IgD-negative memory B cell (primary cell): ENCODE data around the gene RYR2. TPM values are rescaled to one million over a fixed set of nuclear protein-coding genes. Genes with fewer than 3 reads are reported as not detected.

Experiments used
- H3K27ac Mint-ChIP-seq, 3 donors: one replicate each; pipeline ENCODE4 v1.8.0; 2020 to 2022; ENCODE audit warnings: mild to moderate bottlenecking in 3 of 3, mixed read lengths in 3 of 3, moderate library complexity in 1 of 3
- H3K27me3 Mint-ChIP-seq: one replicate; pipeline ENCODE4 v1.8.0; 2021; ENCODE audit warnings: mixed read lengths
- H3K36me3 Mint-ChIP-seq: one replicate; pipeline ENCODE4 v1.8.0; 2020; ENCODE audit warnings: mild to moderate bottlenecking, mixed read lengths
- H3K4me1 Mint-ChIP-seq, 3 donors: one replicate each; pipeline ENCODE4 v1.8.0; 2020 to 2022; ENCODE audit warnings: mixed read lengths in 3 of 3, mild to moderate bottlenecking in 1 of 3
- H3K4me3 Mint-ChIP-seq, 4 donors: one replicate each; pipeline ENCODE4 v1.8.0; 2020 to 2022; ENCODE audit warnings: mild to moderate bottlenecking in 4 of 4, mixed read lengths in 4 of 4, moderate library complexity in 3 of 4
- H3K9me3 Mint-ChIP-seq, 3 donors: one replicate each; pipeline ENCODE4 v1.8.0; 2020 to 2021; ENCODE audit warnings: mixed read lengths in 3 of 3, mild to moderate bottlenecking in 1 of 3
- polyA plus RNA-seq: library from polyadenylated mRNA; unstranded; fragments of 300-500 nt; fragmentation: Illumina TruSeq; gene quantifications from one replicate; pipeline ENCODE4 v1.2.3, GENCODE V29; 2021

RYR2 gene
- polyA plus RNA-seq, 1 donor from 2014 or later, result not detected

DNA sequence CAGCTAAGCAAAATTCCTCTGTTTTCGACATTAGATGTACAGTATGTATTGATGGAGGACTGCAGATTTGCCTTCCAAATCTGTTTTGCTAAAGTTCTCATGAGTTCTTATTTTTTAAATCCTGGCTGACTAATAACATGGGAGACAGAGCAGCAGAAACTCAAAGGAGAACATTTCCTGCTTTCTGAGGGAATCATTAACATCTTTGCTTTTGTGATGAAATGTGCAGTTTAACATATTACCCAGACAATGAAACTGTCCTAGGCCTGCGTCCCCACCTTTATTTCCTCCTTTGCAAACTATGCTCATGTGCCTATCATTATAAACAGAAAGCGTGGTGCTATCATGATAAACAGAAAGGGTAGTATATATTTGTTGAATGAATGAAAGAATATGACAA, 698.9 kb downstream of the RYR2 start:
- peaks cover 0 to 2% (median 0%) of the 10 kb centered on the region in 3 donors for H3K9me3 Mint-ChIP-seq
- H3K4me3 Mint-ChIP-seq, result no peak overlapping the region
- no peaks in the 10 kb centered on the region for H3K4me1 Mint-ChIP-seq
- no peak overlapping the region for H3K27ac Mint-ChIP-seq
- no peaks in the 10 kb centered on the region for H3K36me3 Mint-ChIP-seq
- no peaks in the 10 kb centered on the region for H3K27me3 Mint-ChIP-seq

DNA sequence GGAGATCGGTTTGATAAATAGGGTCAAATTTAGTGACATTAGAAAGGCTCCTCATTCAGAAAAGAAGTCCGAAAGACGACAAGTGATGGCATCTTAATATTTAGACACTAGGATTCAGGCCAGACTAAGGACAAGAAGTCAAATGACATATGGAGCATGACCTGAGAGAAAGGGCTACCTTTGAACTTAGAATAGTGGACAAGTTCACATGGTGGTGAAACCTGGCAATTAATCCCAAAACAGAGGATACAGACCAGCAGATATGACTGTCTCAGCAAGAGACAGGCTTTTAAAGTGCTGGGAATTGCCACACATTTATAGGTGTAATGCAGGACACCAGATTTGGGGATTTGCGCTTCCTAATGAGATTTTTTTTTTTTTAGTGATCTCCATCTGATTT, 703.6 kb downstream of the RYR2 start:
- Mint-ChIP-seq H3K4me3 (no peak overlapping the region), H3K27me3 (no peaks in the 10 kb centered on the region), H3K27ac (no peak overlapping the region), H3K4me1 (no peaks in the 10 kb centered on the region), H3K9me3 (peaks cover 0 to 4% (median 0%) of the 10 kb centered on the region in 3 donors), H3K36me3 (no peaks in the 10 kb centered on the region)

GRCh38 chr1:237748171-237748960, 706.4 kb downstream of the RYR2 start:
- peaks cover 0 to 3% (median 0%) of the 10 kb centered on the region in 3 donors for H3K9me3 Mint-ChIP-seq
- no peak overlapping the region for H3K27ac Mint-ChIP-seq
- H3K27me3 Mint-ChIP-seq, result no peaks in the 10 kb centered on the region
- H3K36me3 Mint-ChIP-seq, result no peaks in the 10 kb centered on the region
- no peaks in the 10 kb centered on the region for H3K4me1 Mint-ChIP-seq
- no peak overlapping the region for H3K4me3 Mint-ChIP-seq

- H3K36me3 Mint-ChIP-seq, result no peaks in the 10 kb centered on the region
- H3K9me3 Mint-ChIP-seq, result peaks cover 0 to 3% (median under 1%) of the 10 kb centered on the region in 3 donors
- H3K4me1 Mint-ChIP-seq, result no peaks in the 10 kb centered on the region
- no peak overlapping the region for H3K4me3 Mint-ChIP-seq
- no peaks in the 10 kb centered on the region for H3K27me3 Mint-ChIP-seq
- no peak overlapping the region for H3K27ac Mint-ChIP-seq
Measured at GRCh38 chr1:237749122-237749521, 707.1 kb downstream of the RYR2 start.

GRCh38 chr1:237751090-237751489, 709.1 kb downstream of the RYR2 start:
- Mint-ChIP-seq H3K9me3 (peaks cover 0 to 7% (median 3%) of the 10 kb centered on the region in 3 donors), H3K27ac (no peak overlapping the region), H3K36me3 (no peaks in the 10 kb centered on the region), H3K4me1 (no peaks in the 10 kb centered on the region), H3K4me3 (no peak overlapping the region), H3K27me3 (no peaks in the 10 kb centered on the region)

DNA sequence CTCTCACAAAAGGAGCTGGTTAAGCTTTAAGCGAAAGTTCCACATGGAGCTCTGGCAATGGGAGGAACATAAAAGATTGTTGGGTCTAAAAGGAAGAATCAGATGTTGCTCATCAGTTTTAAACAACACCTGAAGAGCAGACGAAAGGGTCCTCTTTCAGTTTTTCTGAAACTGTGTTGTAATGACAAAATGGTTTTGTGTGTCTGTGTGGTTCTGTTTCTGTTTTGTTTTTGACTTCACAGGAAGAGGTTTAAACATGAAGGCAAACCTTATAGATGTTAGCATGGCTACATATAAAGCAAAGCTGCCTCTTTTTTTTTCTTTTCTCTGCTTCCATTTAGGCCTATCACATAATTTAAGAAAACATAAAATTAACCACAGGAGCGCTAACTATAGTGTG, 712.6 kb downstream of the RYR2 start:
- Mint-ChIP-seq H3K4me1 (no peaks in the 10 kb centered on the region), H3K4me3 (no peak overlapping the region), H3K36me3 (no peaks in the 10 kb centered on the region)

DNA sequence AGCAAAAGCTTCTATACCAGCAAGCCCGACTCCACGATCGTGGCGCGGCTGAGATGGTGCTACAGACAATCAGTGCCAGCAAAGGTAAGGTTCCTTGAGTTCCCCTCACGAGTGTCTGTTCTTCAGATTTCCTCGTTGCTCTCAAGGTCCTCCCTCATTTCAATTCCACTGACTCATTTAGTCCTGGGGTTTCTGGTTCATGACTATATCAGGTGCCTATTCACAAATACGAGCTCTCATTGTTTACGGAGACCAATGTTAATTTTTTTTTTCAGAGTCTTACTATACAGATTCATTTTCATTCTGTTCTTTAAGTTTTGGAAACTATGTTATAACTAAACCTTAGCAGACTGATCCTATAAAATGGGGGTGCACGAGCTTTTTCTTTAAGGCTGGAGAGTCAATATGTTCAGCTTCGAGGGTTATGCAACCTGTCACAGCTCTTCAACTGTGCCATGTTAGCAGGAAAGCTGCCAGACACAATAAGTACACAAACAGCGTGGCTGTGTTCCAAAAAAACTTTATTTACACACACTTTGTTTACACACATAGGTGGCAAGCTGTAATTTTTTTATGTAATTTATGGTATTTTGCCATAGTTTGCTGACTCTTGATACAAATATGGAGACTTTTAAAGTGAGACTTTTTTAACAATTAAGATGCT, 714.5 kb downstream of the RYR2 start:
- H3K4me3 Mint-ChIP-seq, result no peak overlapping the region
- H3K27ac Mint-ChIP-seq, result no peak overlapping the region
- H3K9me3 Mint-ChIP-seq, result peaks cover 4 to 11% (median 10%) of the 10 kb centered on the region in 3 donors
- no peaks in the 10 kb centered on the region for H3K4me1 Mint-ChIP-seq
- H3K27me3 Mint-ChIP-seq, result no peaks in the 10 kb centered on the region
- no peaks in the 10 kb centered on the region for H3K36me3 Mint-ChIP-seq

More for the DNA sequence above, 712.6 kb downstream of the RYR2 start:
- Mint-ChIP-seq H3K9me3 (peaks cover 2 to 8% (median 7%) of the 10 kb centered on the region in 3 donors), H3K27me3 (no peaks in the 10 kb centered on the region), H3K27ac (no peak overlapping the region)

GRCh38 chr1:237759377-237759776, 717.4 kb downstream of the RYR2 start:
- H3K4me3 Mint-ChIP-seq, result no peak overlapping the region
- H3K27ac Mint-ChIP-seq, result no peak overlapping the region
- peaks cover 4 to 12% (median 8%) of the 10 kb centered on the region in 3 donors for H3K9me3 Mint-ChIP-seq
- H3K27me3 Mint-ChIP-seq, result no peaks in the 10 kb centered on the region
- H3K4me1 Mint-ChIP-seq, result no peaks in the 10 kb centered on the region
- H3K36me3 Mint-ChIP-seq, result no peaks in the 10 kb centered on the region

GRCh38 chr1:237760951-237761350, 719.0 kb downstream of the RYR2 start:
- Mint-ChIP-seq H3K4me3 (no peak overlapping the region), H3K27me3 (no peaks in the 10 kb centered on the region), H3K27ac (no peak overlapping the region)

DNA sequence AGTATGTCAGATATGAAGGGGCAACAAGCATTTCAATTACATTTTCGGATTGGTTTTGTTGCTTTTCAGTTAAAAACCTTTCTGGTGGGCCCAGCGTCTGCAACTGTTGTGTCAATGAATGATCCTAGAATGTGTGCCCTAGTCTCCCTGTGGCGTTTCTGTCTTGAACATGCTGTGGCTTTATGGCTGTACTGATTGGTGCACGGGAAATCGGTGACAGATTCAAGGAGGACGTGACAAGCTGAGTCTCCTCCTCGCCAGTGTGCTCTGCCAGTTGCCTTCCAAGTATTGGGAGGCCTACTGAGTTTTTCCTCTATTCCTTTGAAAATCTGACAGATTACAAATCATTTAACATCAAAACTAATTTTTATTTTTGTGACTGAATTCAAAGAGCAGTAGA, 721.2 kb downstream of the RYR2 start:
- no peaks in the 10 kb centered on the region for H3K4me1 Mint-ChIP-seq

More at GRCh38 chr1:237760951-237761350, 719.0 kb downstream of the RYR2 start:
- Mint-ChIP-seq H3K9me3 (peaks cover 4 to 12% (median 4%) of the 10 kb centered on the region in 3 donors), H3K4me1 (no peaks in the 10 kb centered on the region), H3K36me3 (no peaks in the 10 kb centered on the region)

DNA sequence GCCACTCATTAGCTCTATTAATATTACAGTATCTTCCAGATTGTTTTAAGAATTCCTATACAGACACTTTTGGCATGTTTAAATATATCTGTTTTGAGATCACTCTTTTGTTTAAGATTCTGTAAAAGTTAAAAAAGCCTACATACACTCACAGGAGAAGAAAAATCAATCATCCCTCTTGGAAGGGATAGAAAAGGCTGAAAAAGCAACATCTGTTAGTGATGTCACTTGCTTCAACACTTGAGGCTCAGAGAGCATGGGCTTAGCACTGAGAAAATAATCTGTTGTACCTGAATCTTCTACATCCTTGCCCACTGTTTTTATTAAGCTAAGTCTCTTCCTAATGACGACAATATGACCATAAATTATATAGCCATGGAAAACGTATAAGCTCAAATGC, 721.8 kb downstream of the RYR2 start:
- no peak overlapping the region for H3K27ac Mint-ChIP-seq
- no peaks in the 10 kb centered on the region for H3K4me1 Mint-ChIP-seq
- no peak overlapping the region for H3K4me3 Mint-ChIP-seq
- no peaks in the 10 kb centered on the region for H3K36me3 Mint-ChIP-seq
- H3K9me3 Mint-ChIP-seq, result peaks cover 2 to 10% (median 7%) of the 10 kb centered on the region in 3 donors
- no peaks in the 10 kb centered on the region for H3K27me3 Mint-ChIP-seq

More for the DNA sequence above, 721.2 kb downstream of the RYR2 start:
- H3K9me3 Mint-ChIP-seq, result peaks cover 4 to 12% (median 7%) of the 10 kb centered on the region in 3 donors
- no peaks in the 10 kb centered on the region for H3K36me3 Mint-ChIP-seq
- no peaks in the 10 kb centered on the region for H3K27me3 Mint-ChIP-seq
- no peak overlapping the region for H3K27ac Mint-ChIP-seq
- H3K4me3 Mint-ChIP-seq, result no peak overlapping the region

- Mint-ChIP-seq H3K9me3 (peaks cover 2 to 11% (median 2%) of the 10 kb centered on the region in 3 donors), H3K27me3 (no peaks in the 10 kb centered on the region), H3K4me1 (no peaks in the 10 kb centered on the region), H3K27ac (no peak overlapping the region), H3K36me3 (no peaks in the 10 kb centered on the region), H3K4me3 (no peak overlapping the region)
Measured at GRCh38 chr1:237769916-237770315, 727.9 kb downstream of the RYR2 start.

- Mint-ChIP-seq H3K27me3 (no peaks in the 10 kb centered on the region), H3K4me3 (no peak overlapping the region), H3K9me3 (peaks cover 2 to 8% (median 2%) of the 10 kb centered on the region in 3 donors), H3K4me1 (no peaks in the 10 kb centered on the region), H3K36me3 (no peaks in the 10 kb centered on the region), H3K27ac (no peak overlapping the region)
Measured at GRCh38 chr1:237772009-237772408, 730.0 kb downstream of the RYR2 start.

DNA sequence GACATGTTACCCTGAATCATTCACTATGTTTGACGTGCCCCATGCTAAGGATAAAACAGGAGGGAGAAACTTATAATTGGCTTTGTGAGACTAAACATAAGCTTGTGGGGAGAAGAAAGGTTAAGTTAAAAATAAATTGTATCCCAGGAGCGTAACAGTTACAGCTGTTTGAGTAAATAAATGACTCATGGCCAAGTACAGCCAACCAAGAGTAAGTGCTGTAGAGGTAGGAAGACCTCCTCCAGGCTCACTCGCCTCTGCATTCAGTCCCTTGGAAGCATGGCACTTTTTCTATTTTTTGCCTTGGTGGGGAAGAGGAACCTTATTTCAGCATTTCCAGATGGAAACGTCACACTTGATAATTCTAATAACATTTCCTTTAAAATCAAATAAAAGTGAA, 732.3 kb downstream of the RYR2 start:
- Mint-ChIP-seq H3K4me3 (no peak overlapping the region), H3K4me1 (no peaks in the 10 kb centered on the region), H3K27ac (no peak overlapping the region), H3K36me3 (no peaks in the 10 kb centered on the region), H3K9me3 (peaks cover under 1 to 8% (median 2%) of the 10 kb centered on the region in 3 donors), H3K27me3 (no peaks in the 10 kb centered on the region)

GRCh38 chr1:237779356-237779755, 737.4 kb downstream of the RYR2 start:
- H3K9me3 Mint-ChIP-seq, result peaks cover 0 to 1% (median 0%) of the 10 kb centered on the region in 3 donors
- no peak overlapping the region for H3K27ac Mint-ChIP-seq
- no peaks in the 10 kb centered on the region for H3K4me1 Mint-ChIP-seq
- no peak overlapping the region for H3K4me3 Mint-ChIP-seq
- H3K36me3 Mint-ChIP-seq, result no peaks in the 10 kb centered on the region
- no peaks in the 10 kb centered on the region for H3K27me3 Mint-ChIP-seq
